Suprapubic skin (tissue), 3 donors: ENCODE measurements around the gene LAP3.

Source experiments
- POLR2AphosphoS5 ChIP-seq, 3 donors: sonication (generic); formaldehyde crosslinking; IDR thresholded peaks; one replicate each; pipeline ENCODE4 v1.6.1; 2017; ENCODE audit warnings: antibody characterized with exemption in 3 of 3
- TF ChIP-seq, protein P1 (sequence below), 2 donors: fragments of 200-600 bp in 1 of 2; fragments of 450-650 bp in 1 of 2; sonication (generic) in 1 of 2; IDR thresholded peaks; one replicate each; pipeline ENCODE4 v1.5.1; 2016 to 2019; ENCODE audit warnings: antibody characterized with exemption in 2 of 2, mild to moderate bottlenecking in 1 of 2, moderate library complexity in 1 of 2

DNA sequence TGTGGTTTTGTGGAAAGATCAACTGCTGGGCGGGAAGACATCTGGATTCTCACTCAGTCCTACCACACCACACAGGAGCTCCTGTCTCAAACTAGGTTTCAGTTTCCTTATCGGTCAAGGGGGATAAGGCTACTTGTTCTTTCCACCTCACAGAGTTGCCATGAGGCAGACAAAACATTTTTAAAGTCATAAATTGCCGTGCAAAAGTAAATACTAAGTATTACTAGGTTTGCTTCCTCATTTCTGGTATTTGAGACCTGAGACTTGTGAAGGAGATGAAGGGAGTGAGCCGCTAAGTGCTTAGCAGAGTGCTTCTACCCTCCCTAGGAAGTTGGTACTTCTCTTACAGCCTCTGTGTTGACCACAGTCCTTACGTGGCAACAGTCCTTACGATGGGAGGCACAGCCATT lies 1.5 kb downstream of the LAP3 start:
- TF ChIP-seq POLR2AphosphoS5 (IDR thresholded peaks at IDR 0.05): no peak
- TF ChIP-seq, protein P1, sequence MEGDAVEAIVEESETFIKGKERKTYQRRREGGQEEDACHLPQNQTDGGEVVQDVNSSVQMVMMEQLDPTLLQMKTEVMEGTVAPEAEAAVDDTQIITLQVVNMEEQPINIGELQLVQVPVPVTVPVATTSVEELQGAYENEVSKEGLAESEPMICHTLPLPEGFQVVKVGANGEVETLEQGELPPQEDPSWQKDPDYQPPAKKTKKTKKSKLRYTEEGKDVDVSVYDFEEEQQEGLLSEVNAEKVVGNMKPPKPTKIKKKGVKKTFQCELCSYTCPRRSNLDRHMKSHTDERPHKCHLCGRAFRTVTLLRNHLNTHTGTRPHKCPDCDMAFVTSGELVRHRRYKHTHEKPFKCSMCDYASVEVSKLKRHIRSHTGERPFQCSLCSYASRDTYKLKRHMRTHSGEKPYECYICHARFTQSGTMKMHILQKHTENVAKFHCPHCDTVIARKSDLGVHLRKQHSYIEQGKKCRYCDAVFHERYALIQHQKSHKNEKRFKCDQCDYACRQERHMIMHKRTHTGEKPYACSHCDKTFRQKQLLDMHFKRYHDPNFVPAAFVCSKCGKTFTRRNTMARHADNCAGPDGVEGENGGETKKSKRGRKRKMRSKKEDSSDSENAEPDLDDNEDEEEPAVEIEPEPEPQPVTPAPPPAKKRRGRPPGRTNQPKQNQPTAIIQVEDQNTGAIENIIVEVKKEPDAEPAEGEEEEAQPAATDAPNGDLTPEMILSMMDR (IDR thresholded peaks at IDR 0.05): no peak
